ENCODE measurements around the gene FNBP1L. TPM values are rescaled to one million over a fixed set of nuclear protein-coding genes. Genes with fewer than 3 reads are reported as not detected.

FNBP1L gene
- total and polyA plus RNA-seq, 2 of the 8 experiments (the other 6 are each of a cell fraction or from before 2014, with no cell fraction given) = 48.9 to 95.9 TPM

- Histone ChIP-seq H3K9ac (replicated peaks in 1 of 4; ENCODE audit: extremely low read depth in 1 of 4, low read depth in 3 of 4, low read length in 3 of 4) (no peak overlapping the region), H3K9me3 (ENCODE audit: insufficient read depth in 2 of 2, low read depth in 1 of 2, low read length in 1 of 2) (no peaks in the 10 kb centered on the region), H3K14ac (ENCODE audit: insufficient read length) (no peak overlapping the region), H2BK15ac (ENCODE audit: low read length) (no peak overlapping the region), H4K91ac (replicated peaks; ENCODE audit: insufficient read length, low read length) (no peak overlapping the region), H2BK20ac (ENCODE audit: low read length) (no peak overlapping the region), H3K4me1 (replicated peaks in 1 of 4; ENCODE audit: control insufficient read depth in 3 of 4, insufficient read depth in 4 of 4, low read length in 3 of 4) (no peaks in the 10 kb centered on the region), H3K23ac (ENCODE audit: insufficient read length) (no peak overlapping the region), H4K5ac (ENCODE audit: insufficient read length, low read depth, low read length) (no peak overlapping the region), H3K23me2 (ENCODE audit: low read depth, low read length) (no peaks in the 10 kb centered on the region), H2BK5ac (ENCODE audit: low read depth, low read length) (no peak overlapping the region), H3K79me2 (ENCODE audit: control insufficient read depth in 1 of 2, insufficient read depth in 2 of 2, low read length in 2 of 2) (peaks cover 0 to 57% of the 10 kb centered on the region in 2 experiments; a peak in 3 of 4 replicates), H3K4ac (replicated peaks; ENCODE audit: insufficient read length, low read depth, low read length) (no peak overlapping the region), H3K36me3 (ENCODE audit: control insufficient read depth in 2 of 4, insufficient read depth in 4 of 4, low read length in 3 of 4) (peaks cover 0 to 27% (median 3%) of the 10 kb centered on the region in 4 experiments; a peak in 2 of 8 replicates), H2AK5ac (ENCODE audit: low read depth, low read length) (no peak overlapping the region), H3K27me3 (replicated peaks in 1 of 4; ENCODE audit: control insufficient read depth in 3 of 4, extremely low read depth in 1 of 4, insufficient read depth in 3 of 4, low read length in 3 of 4) (no peaks in the 10 kb centered on the region), H3K27ac (ENCODE audit: low read depth, low read length) (no peak overlapping the region), H3K56ac (replicated peaks; ENCODE audit: insufficient read length, low read depth, low read length) (no peak overlapping the region), H2BK120ac (replicated peaks; ENCODE audit: low read depth, low read length) (no peak overlapping the region), H3K18ac (ENCODE audit: extremely low read depth, low read length) (no peak overlapping the region), H2AFZ (ENCODE audit: low read length) (no peak overlapping the region), H2BK12ac (ENCODE audit: low read depth, low read length) (no peak overlapping the region), H3K79me1 (ENCODE audit: low read depth, low read length) (peaks cover 6% of the 10 kb centered on the region; the same call in 1 of the 2 replicates), H4K20me1 (replicated peaks in 1 of 2; ENCODE audit: control insufficient read depth in 1 of 2, insufficient read depth in 2 of 2, low read length in 2 of 2) (peaks cover 0 to 4% of the 10 kb centered on the region in 2 experiments), H3K4me3 (ENCODE audit: extremely low read depth in 1 of 4, insufficient read depth in 2 of 4, low read depth in 3 of 4, low read length in 4 of 4) (no peak overlapping the region), H4K8ac (ENCODE audit: extremely low read depth, insufficient read depth, low read length) (no peak overlapping the region), H3K4me2 (ENCODE audit: insufficient read depth in 1 of 2, low read depth in 2 of 2, low read length in 2 of 2) (no peak overlapping the region)
- FAIRE-seq = no peak
- 86% methylated on average over 4 of the region's 4 CpGs; no CpG with 5 or more reads in 1 of the 2 experiments for WGBS, 2 experiments (ENCODE audit: extremely low coverage in 1 of 2, insufficient coverage in 1 of 2, insufficient read length in 1 of 2, insufficient replicate concordance in 2 of 2, low coverage in 1 of 2, low lambda C conversion rate in 2 of 2, missing lambda C conversion rate in 1 of 2)
- no peak for TF ChIP-seq EP300 (IDR thresholded peaks at IDR 0.05; ENCODE audit: borderline replicate concordance in 1 of 2, low read depth in 2 of 2, low read length in 2 of 2)
- DNase-seq (ENCODE audit: low read depth in 1 of 2, low spot score in 2 of 2) = no peak
- POLR2A ChIA-PET (ENCODE audit: partially characterized antibody) = interaction anchor here (0.6 kb wide), 1 partner anchor 214 kb away, joined by 3 read pairs; no protein-coding TSS in a partner anchor
- CTCF ChIA-PET (ENCODE audit: partially characterized antibody) = interaction anchor here (0.7 kb wide), 1 partner anchor 85 kb away, joined by 3 read pairs; no protein-coding TSS in a partner anchor
These were observed 74.8 kb downstream of the FNBP1L start for GRCh38 chr1:93522721-93523120.

Data from H1 (cell line).